ENCODE results near the gene NPBWR2. TPM values are rescaled to one million over a fixed set of nuclear protein-coding genes. Genes with fewer than 3 reads are reported as not detected.

Gene NPBWR2
- total RNA-seq, 1 experiment from 2014 or later, result not detected

GRCh38 chr20:64072498-64073063, 34.8 kb downstream of the NPBWR2 start (continued):
- TF ChIP-seq CTCF (IDR thresholded peaks at IDR 0.05 in 2 of 3, conservative IDR thresholded peaks at IDR 0.05 in 1 of 3; ENCODE audit: borderline replicate concordance in 1 of 3, insufficient read depth in 1 of 3, low read depth in 2 of 3, low read length in 2 of 3), result no peak
- TF ChIP-seq POLR2A (IDR thresholded peaks at IDR 0.05; ENCODE audit: borderline replicate concordance, extremely low read depth, insufficient read depth, insufficient read length), result no peak

GRCh38 chr20:64071341-64072332, 35.7 kb downstream of the NPBWR2 start:
- intact Hi-C loops (cut with micrococcal nuclease), result no loop called here
- no peak overlapping the region for H2AFZ ChIP-seq (ENCODE audit: low read depth, low read length, poor library complexity, severe bottlenecking)
- peaks cover 9 to 10% of the 10 kb centered on the region in 2 experiments for H3K4me1 ChIP-seq (ENCODE audit: control insufficient read depth in 1 of 2, insufficient read depth in 2 of 2, low read length in 2 of 2)
- no TSS peak for BruUV-seq (replicated peaks)
- H3K79me2 ChIP-seq (ENCODE audit: insufficient read depth, low read length), result no peaks in the 10 kb centered on the region
- no peaks in the 10 kb centered on the region for H3K9me2 ChIP-seq (ENCODE audit: insufficient read depth)
- H3K4me3 ChIP-seq (replicated peaks in 1 of 2; ENCODE audit: low read depth in 1 of 2, low read length in 2 of 2), result no peak overlapping the region
- no peaks in the 10 kb centered on the region for H3K36me3 ChIP-seq (ENCODE audit: control insufficient read depth in 1 of 2, insufficient read depth in 2 of 2, low read length in 2 of 2)
- no peak for ATAC-seq
- ChIA-PET RAD21 (ENCODE audit: low non-redundant PET in 1 of 2, low total read pairs in 2 of 2, uncharacterized antibody in 2 of 2, unreplicated experiment in 2 of 2) (no interaction called here), CTCF (no interaction called here), POLR2A (no interaction called here)
- H3K9ac ChIP-seq (ENCODE audit: low read length), result no peak overlapping the region
- no peaks in the 10 kb centered on the region for H3K9me3 ChIP-seq (ENCODE audit: control insufficient read depth in 1 of 2, insufficient read depth in 1 of 2, low read depth in 1 of 2, low read length in 2 of 2)
- H3K4me2 ChIP-seq (ENCODE audit: low read length), result no peak overlapping the region
- no peaks in the 10 kb centered on the region for H4K20me1 ChIP-seq (ENCODE audit: insufficient read depth)
- H3K27me3 ChIP-seq (ENCODE audit: insufficient read depth, low read length), result no peaks in the 10 kb centered on the region
- DNase-seq (ENCODE audit: low read depth, low spot score), result no peak
- no peak overlapping the region for H3K27ac ChIP-seq (ENCODE audit: low read depth, low read length)
- TF ChIP-seq SRF (IDR thresholded peaks at IDR 0.05; ENCODE audit: low read depth) (no peak), CTCF (IDR thresholded peaks at IDR 0.05 in 2 of 3, conservative IDR thresholded peaks at IDR 0.05 in 1 of 3; ENCODE audit: borderline replicate concordance in 1 of 3, insufficient read depth in 1 of 3, low read depth in 2 of 3, low read length in 2 of 3) (no peak), MAX (IDR thresholded peaks at IDR 0.05) (no peak), YY1 (IDR thresholded peaks at IDR 0.05; ENCODE audit: extremely low read depth, insufficient replicate concordance, low read depth, low read length) (no peak), ELF1 (IDR thresholded peaks at IDR 0.05; ENCODE audit: borderline replicate concordance, low read depth) (no peak), ZBTB33 (IDR thresholded peaks at IDR 0.05; ENCODE audit: extremely low read depth, insufficient replicate concordance, low read length) (no peak), CBX3 (IDR thresholded peaks at IDR 0.05; ENCODE audit: low read depth) (no peak), REST (IDR thresholded peaks at IDR 0.05; ENCODE audit: low read depth) (no peak), JUND (IDR thresholded peaks at IDR 0.05) (no peak), SP1 (IDR thresholded peaks at IDR 0.05; ENCODE audit: low read depth) (no peak)
